Lung (tissue), 12 donors: ENCODE results near the gene MEG3. TPM values are rescaled to one million over a fixed set of nuclear protein-coding genes. Genes with fewer than 3 reads are reported as not detected.

Experiments used
- ATAC-seq: fragments of 200-7000 bp; cut with Tn5 transposase; one replicate; pipeline ENCODE4 v1.9.1; 2020; ENCODE audit warnings: moderate number of reproducible peaks; ENCODE audit not compliant: insufficient read depth, low FRiP score
- DNase-seq, 3 donors: peaks; one replicate each; pipeline ENCODE4 v3.0.0-alpha.2; 2013 to 2017
- H3K27ac ChIP-seq, 2 donors: one replicate each; pipeline ENCODE4 v1.5.1; 2013; ENCODE audit warnings: mild to moderate bottlenecking in 2 of 2, moderate library complexity in 2 of 2, control low read depth in 1 of 2, inconsistent platforms in 1 of 2, low read depth in 1 of 2, low read length in 1 of 2
- H3K27me3 ChIP-seq, 3 donors: one replicate each; pipeline ENCODE4 v1.5.1; 2013; ENCODE audit warnings: low read length in 2 of 3; ENCODE audit not compliant: control insufficient read depth in 3 of 3, insufficient read depth in 3 of 3
- H3K36me3 ChIP-seq, 4 donors: one replicate each; pipeline ENCODE4 v1.5.1; 2013; ENCODE audit warnings: low read length in 4 of 4, mild to moderate bottlenecking in 1 of 4, moderate library complexity in 1 of 4; ENCODE audit not compliant: control insufficient read depth in 4 of 4, insufficient read depth in 4 of 4
- H3K4me1 ChIP-seq, 5 donors: one replicate each; pipeline ENCODE4 v1.5.1; 2013; ENCODE audit warnings: low read length in 5 of 5, mild to moderate bottlenecking in 2 of 5, moderate library complexity in 1 of 5; ENCODE audit not compliant: control insufficient read depth in 5 of 5, insufficient read depth in 5 of 5
- H3K4me3 ChIP-seq: one replicate; pipeline ENCODE4 v1.5.1; 2013; ENCODE audit warnings: mild to moderate bottlenecking, control low read depth, moderate library complexity
- H3K9ac ChIP-seq, 2 donors: one replicate each; pipeline ENCODE4 v1.5.1; 2013; ENCODE audit warnings: low read length in 2 of 2, control low read depth in 1 of 2; ENCODE audit not compliant: insufficient read depth in 1 of 2
- H3K9me3 ChIP-seq, 4 donors: one replicate each; pipeline ENCODE4 v1.5.1; 2013; ENCODE audit warnings: low read length in 3 of 4, mild to moderate bottlenecking in 1 of 4, moderate library complexity in 1 of 4; ENCODE audit not compliant: control insufficient read depth in 4 of 4, insufficient read depth in 3 of 4
- WGBS, 2 donors: extraction: QIAGEN DNeasy Blood & Tissue Kit; methylation state at CpG; one replicate each; pipeline ENCODE4 v1.1.7; 2013; 5-methylcytosine and 5-hydroxymethylcytosine counted together
- polyA plus RNA-seq, 2 donors: library from polyadenylated mRNA; stranded (reverse); fragments of 200-250 nt; gene quantifications; one replicate each; pipeline ENCODE4 v1.2.1, GENCODE V29; 2013
- total RNA-seq, 2 donors: library from RNA; depleted of rRNA in 1 of 2; stranded (reverse); fragments of >200 nt in 1 of 2; gene quantifications; one replicate each; pipeline ENCODE4 v1.2.1, GENCODE V29; 2014 to 2021
- TF ChIP-seq, protein P1 (sequence below): IDR thresholded peaks from 2 replicates; pipeline ENCODE4 v1.5.1; 2012; ENCODE audit warnings: mild to moderate bottlenecking; ENCODE audit errors: control extremely low read depth, extremely low read depth
- donor health status: control.
- donor health status: control.
- donor health status: Bipolar disorder and iron deficiency.
- donor health status: healthy.
- donor health status: DM: yes; HTN: yes; CAD: no.

The MEG3 gene
- total and polyA plus RNA-seq, 4 donors: 5.9 to 267 (median 14.8) TPM

DNA sequence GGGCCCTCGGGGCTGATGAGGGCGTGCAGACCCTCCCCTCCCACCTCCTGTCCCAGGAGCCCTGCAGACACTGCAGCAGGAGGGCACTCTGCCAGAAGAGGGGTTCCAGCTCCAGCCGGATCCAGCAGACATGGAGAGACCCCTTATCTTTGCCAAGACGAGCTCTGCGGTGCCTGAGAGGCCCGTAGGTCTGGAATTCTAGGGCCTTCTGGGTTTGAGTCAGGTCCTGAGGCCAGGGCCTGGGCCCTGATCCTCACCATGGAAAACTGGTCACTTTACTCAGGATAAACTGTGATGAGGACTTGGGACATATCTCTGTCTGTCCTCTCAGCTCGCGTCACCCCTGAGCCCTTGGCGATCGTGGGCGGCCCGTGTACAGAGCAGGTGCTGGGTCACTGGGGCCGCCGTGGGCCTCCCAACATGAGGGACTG is 13.8 kb downstream of the MEG3 start:
- Histone ChIP-seq H3K36me3 (peaks cover 0 to 3% (median 0%) of the 10 kb centered on the region in 4 donors), H3K9me3 (no peaks in the 10 kb centered on the region), H3K27me3 (no peaks in the 10 kb centered on the region), H3K4me1 (peaks cover 0 to 28% (median 0%) of the 10 kb centered on the region in 5 donors), H3K9ac (no peak overlapping the region), H3K27ac (no peak overlapping the region), H3K4me3 (no peak overlapping the region)
- TF ChIP-seq, protein P1, sequence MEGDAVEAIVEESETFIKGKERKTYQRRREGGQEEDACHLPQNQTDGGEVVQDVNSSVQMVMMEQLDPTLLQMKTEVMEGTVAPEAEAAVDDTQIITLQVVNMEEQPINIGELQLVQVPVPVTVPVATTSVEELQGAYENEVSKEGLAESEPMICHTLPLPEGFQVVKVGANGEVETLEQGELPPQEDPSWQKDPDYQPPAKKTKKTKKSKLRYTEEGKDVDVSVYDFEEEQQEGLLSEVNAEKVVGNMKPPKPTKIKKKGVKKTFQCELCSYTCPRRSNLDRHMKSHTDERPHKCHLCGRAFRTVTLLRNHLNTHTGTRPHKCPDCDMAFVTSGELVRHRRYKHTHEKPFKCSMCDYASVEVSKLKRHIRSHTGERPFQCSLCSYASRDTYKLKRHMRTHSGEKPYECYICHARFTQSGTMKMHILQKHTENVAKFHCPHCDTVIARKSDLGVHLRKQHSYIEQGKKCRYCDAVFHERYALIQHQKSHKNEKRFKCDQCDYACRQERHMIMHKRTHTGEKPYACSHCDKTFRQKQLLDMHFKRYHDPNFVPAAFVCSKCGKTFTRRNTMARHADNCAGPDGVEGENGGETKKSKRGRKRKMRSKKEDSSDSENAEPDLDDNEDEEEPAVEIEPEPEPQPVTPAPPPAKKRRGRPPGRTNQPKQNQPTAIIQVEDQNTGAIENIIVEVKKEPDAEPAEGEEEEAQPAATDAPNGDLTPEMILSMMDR: no peak
- WGBS, 2 donors: 75 to 89% methylated on average over 14 of the region's 14 CpGs
- DNase-seq (peak; percentile 54 to 83 (median 61)), ATAC-seq (no peak)

DNA sequence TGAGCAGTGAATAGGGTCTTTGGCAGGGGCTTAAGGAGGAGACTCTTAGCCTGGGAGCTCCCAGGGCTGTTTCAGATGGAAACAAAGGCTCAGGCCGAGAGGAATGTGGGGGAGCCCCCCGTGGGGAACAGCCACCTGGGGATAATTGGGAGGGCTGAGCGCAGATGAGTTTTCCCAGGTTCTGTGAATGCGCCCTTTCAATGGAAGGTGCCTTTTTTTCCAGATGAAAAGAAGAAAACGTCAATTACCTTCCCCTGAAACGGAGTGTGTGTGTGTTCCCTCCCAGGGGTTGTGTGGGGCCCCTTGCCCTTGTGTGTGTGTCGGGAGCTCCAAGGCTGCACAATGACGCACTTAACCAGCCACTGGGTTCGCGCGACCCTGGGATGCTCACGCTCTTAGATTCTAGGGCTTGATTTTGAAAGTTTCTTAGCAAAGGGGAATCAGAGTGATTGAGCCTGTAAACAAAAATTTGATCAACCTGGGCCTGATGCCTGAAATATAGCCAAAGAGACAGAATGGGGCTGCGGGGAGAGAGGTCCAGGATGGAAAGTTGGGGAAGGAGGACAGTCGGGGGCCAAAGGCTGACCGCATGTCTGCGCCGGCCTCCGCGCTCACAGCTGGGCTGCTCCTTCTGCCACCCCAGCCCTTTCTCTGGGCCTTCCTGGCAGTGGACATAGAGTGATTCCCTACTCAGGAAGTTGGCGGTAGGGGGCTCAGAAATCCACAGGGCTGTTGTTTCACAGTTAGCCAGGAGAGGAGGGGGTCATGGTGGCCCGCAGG is 14.6 kb downstream of the MEG3 start:
- Histone ChIP-seq H3K4me3 (no peak overlapping the region), H3K36me3 (peaks cover 0 to 3% (median 0%) of the 10 kb centered on the region in 4 donors), H3K9me3 (no peaks in the 10 kb centered on the region), H3K4me1 (peaks cover 0 to 28% (median 0%) of the 10 kb centered on the region in 5 donors), H3K9ac (no peak overlapping the region), H3K27me3 (no peaks in the 10 kb centered on the region), H3K27ac (no peak overlapping the region)
- TF ChIP-seq, protein P1: no peak
- no peak for DNase-seq
- 88 to 94% methylated on average over 21 of the region's 21 CpGs for WGBS, 2 donors
- no peak for ATAC-seq

DNA sequence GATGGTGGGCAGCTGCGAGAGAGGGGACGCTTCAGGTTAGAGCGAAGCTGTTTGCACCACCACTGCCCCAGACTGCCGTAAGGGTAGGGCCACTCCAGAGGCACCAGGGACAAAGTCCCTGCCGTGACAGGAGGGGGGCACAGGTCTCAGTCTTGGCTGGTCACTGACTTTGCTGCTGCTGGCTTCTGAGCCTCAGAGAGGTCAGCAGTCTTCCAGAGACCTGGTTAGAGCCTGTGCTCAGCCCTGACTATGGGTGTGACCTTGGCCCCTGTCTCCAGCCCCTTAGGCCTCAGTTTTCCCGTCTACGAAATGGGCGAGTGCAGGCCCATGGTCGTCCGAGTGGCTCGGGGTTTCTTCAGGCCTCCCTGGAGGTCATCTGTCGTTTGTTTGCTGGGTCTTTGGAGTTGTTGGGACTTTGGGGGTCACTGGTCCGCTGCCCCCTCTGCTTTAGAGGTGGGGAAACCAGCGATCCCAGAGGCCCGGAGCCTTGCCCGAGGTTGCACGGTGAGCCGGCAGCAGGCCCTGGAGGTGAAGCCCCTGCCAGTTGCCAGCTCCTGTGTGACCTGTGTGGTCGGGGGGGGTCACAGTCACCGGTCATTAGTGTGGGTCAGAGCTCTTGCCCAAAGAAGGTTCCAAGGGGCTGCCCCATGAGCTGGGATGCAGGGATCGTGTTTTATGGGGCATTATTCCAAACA is 15.3 kb downstream of the MEG3 start:
- no peaks in the 10 kb centered on the region for H3K9me3 ChIP-seq
- TF ChIP-seq, protein P1: no peak
- ATAC-seq (no peak), DNase-seq (no peak)
- WGBS, 2 donors: 90 to 97% methylated on average over 21 of the region's 21 CpGs
- no peak overlapping the region for H3K4me3 ChIP-seq
- peaks cover 0 to 4% (median 0%) of the 10 kb centered on the region in 4 donors for H3K36me3 ChIP-seq
- H3K27ac ChIP-seq: no peak overlapping the region
- H3K27me3 ChIP-seq: no peaks in the 10 kb centered on the region
- no peak overlapping the region for H3K9ac ChIP-seq
- H3K4me1 ChIP-seq: peaks cover 0 to 28% (median 0%) of the 10 kb centered on the region in 5 donors
